K562 (cell line): Measurements from ENCODE around the gene CCDC187. TPM values are rescaled to one million over a fixed set of nuclear protein-coding genes. Genes with fewer than 3 reads are reported as not detected.

Experiments used
- ATAC-seq: fragments of 200-7000 bp; cut with Tn5 transposase; 3 replicates; pipeline ENCODE4 v1.9.1; 2020; ENCODE audit warnings: moderate library complexity
- BruUV-seq: library from RNA; stranded (reverse); fragments of 400-500 nt; replicated peaks from 2 replicates; lab custom pipeline; 2021; lab: Mats Ljungman, UMichigan
- CTCF ChIA-PET: fragments of 300-600 bp; formaldehyde crosslinking; extraction: SDS; loops from one replicate; lab custom pipeline; 2021; ENCODE audit warnings: low intra/inter-chr PET ratio; lab: Yijun Ruan, JAX
- POLR2A ChIA-PET: fragments of 300-600, 350-650 bp; sonication (Branson Sonifier 250); formaldehyde crosslinking; extraction: SDS; loops from one replicate; lab custom pipeline; 2021; ENCODE audit warnings: antibody characterized with exemption, inconsistent platforms; lab: Yijun Ruan, JAX
- DNase-seq, 4 experiments: peaks; one replicate each; pipeline versions ENCODE4 v3.0.0 to v3.0.0-alpha.2; 2011 to 2018; ENCODE audit warnings: low spot score in 3 of 4, mixed read lengths in 3 of 4; ENCODE audit errors: extremely low read depth in 1 of 4
- FAIRE-seq: peaks from 2 replicates; lab custom pipeline; 2011; peaks lifted over from hg19 to GRCh38; lab: Jason Lieb, UNC
- H2AFZ ChIP-seq: 2 replicates; pipeline ENCODE4 v1.6.0; 2011; ENCODE audit warnings: low read depth, low read length, control low read depth, inconsistent platforms
- H3K27ac ChIP-seq: fragments of 200-600 bp; 3 replicates; pipeline ENCODE4 v1.8.0; 2011; ENCODE audit warnings: low read depth, mild to moderate bottlenecking, control low read depth, inconsistent platforms, low read length, moderate library complexity, mixed read lengths; ENCODE audit errors: extremely low read depth
- H3K27me3 ChIP-seq, 2 experiments: fragments of 300-600 bp in 1 of 2; 2 replicates in 1 of 2; 3 replicates in 1 of 2; pipeline versions ENCODE4 v1.6.0 to v1.8.0; 2011; ENCODE audit warnings: inconsistent platforms in 2 of 2, low read length in 2 of 2, mild to moderate bottlenecking in 1 of 2, mixed read lengths in 1 of 2, moderate library complexity in 1 of 2; ENCODE audit not compliant: control insufficient read depth in 2 of 2, insufficient read depth in 2 of 2
- H3K36me3 ChIP-seq: fragments of 300-600 bp; 3 replicates; pipeline ENCODE4 v1.8.0; 2011; ENCODE audit warnings: mild to moderate bottlenecking, low read length, inconsistent platforms; ENCODE audit not compliant: control insufficient read depth, insufficient read depth
- H3K4me1 ChIP-seq, 2 experiments: fragments of 200-600 bp in 1 of 2; replicated peaks in 1 of 2; 2 replicates in 1 of 2; 3 replicates in 1 of 2; pipeline versions ENCODE4 v1.5.1 to v1.8.0; 2011; ENCODE audit warnings: inconsistent platforms in 2 of 2, low read length in 2 of 2, mild to moderate bottlenecking in 1 of 2, mixed read lengths in 1 of 2, moderate library complexity in 1 of 2; ENCODE audit not compliant: control insufficient read depth in 2 of 2, insufficient read depth in 2 of 2
- H3K4me2 ChIP-seq: 2 replicates; pipeline ENCODE4 v1.6.1; 2011; ENCODE audit warnings: low read length, control low read depth, inconsistent platforms, mixed read lengths; ENCODE audit not compliant: insufficient read depth
- H3K4me3 ChIP-seq: fragments of 200-600 bp; sonication (generic), shearing (Covaris generic); 2 replicates; pipeline ENCODE4 v1.5.1; 2016; ENCODE audit warnings: control low read depth, inconsistent platforms
- H3K79me2 ChIP-seq: fragments of 200-600 bp; 3 replicates; pipeline ENCODE4 v1.8.0; 2011; ENCODE audit warnings: low read length, inconsistent platforms; ENCODE audit not compliant: control insufficient read depth, insufficient read depth
- H3K9ac ChIP-seq, 2 experiments: 2 replicates each; pipeline versions ENCODE4 v1.6.0 to v1.6.1; 2011; ENCODE audit warnings: low read depth in 2 of 2, low read length in 2 of 2, control low read depth in 1 of 2, inconsistent platforms in 1 of 2, mild to moderate bottlenecking in 1 of 2, mixed read lengths in 1 of 2; ENCODE audit not compliant: insufficient read depth in 1 of 2
- H3K9me1 ChIP-seq: one replicate; pipeline ENCODE4 v1.6.0; 2011; ENCODE audit warnings: inconsistent platforms, mild to moderate bottlenecking, low read length, moderate library complexity; ENCODE audit not compliant: control insufficient read depth, insufficient read depth
- H3K9me3 ChIP-seq: replicated peaks from 2 replicates; pipeline ENCODE4 v1.5.1; 2011; ENCODE audit warnings: low read depth, low read length, inconsistent platforms; ENCODE audit not compliant: control insufficient read depth, insufficient read depth
- H4K20me1 ChIP-seq: replicated peaks from 2 replicates; pipeline ENCODE4 v1.6.1; 2011; ENCODE audit warnings: low read length, inconsistent platforms, mixed read lengths; ENCODE audit not compliant: control insufficient read depth, insufficient read depth
- RFX1 ChIP-seq: fragments of 450-650 bp; IDR thresholded peaks from 2 replicates; pipeline ENCODE4 v1.6.1; 2016; ENCODE audit warnings: mild to moderate bottlenecking, moderate library complexity
- RHOXF2B ChIP-seq: fragments of 250-450 bp; sonication (Bioruptor Pico); conservative IDR thresholded peaks from 2 replicates; pipeline ENCODE4 v1.5.1; 2021
- SAP30 ChIP-seq: fragments of 200-600 bp; sonication (generic); IDR thresholded peaks from 2 replicates; pipeline ENCODE4 v1.6.1; 2012; ENCODE audit warnings: borderline replicate concordance, low read depth, mild to moderate bottlenecking, moderate library complexity, low read length, control low read depth, inconsistent platforms; ENCODE audit not compliant: insufficient read depth, poor library complexity, severe bottlenecking
- SIN3A ChIP-seq, 2 experiments: fragments of 150-350 bp in 1 of 2; IDR thresholded peaks; 2 replicates each; pipeline ENCODE4 v1.6.1; 2011 to 2016; ENCODE audit warnings: borderline replicate concordance in 2 of 2, low read depth in 2 of 2, low read length in 2 of 2, mild to moderate bottlenecking in 2 of 2, moderate library complexity in 2 of 2; ENCODE audit not compliant: control insufficient read depth in 1 of 2
- THRAP3 ChIP-seq: fragments of 450-650 bp; IDR thresholded peaks from 2 replicates; pipeline ENCODE4 v1.6.1; 2016; ENCODE audit warnings: mild to moderate bottlenecking, inconsistent platforms, borderline replicate concordance
- XRCC3 ChIP-seq: fragments of 450-650 bp; IDR thresholded peaks from 2 replicates; pipeline ENCODE4 v1.6.1; 2017; ENCODE audit warnings: mild to moderate bottlenecking, moderate library complexity
- XRCC4 ChIP-seq: IDR thresholded peaks from one replicate; pipeline ENCODE4 v1.6.1; 2011; ENCODE audit not compliant: insufficient read depth, insufficient read length; ENCODE audit errors: extremely low read depth
- ZBTB2 ChIP-seq: fragments of 450-650 bp; IDR thresholded peaks from 2 replicates; pipeline ENCODE4 v1.6.1; 2016; ENCODE audit warnings: antibody characterized with exemption
- ZNF140 ChIP-seq: fragments of 250-450 bp; sonication (Bioruptor Pico); IDR thresholded peaks from 2 replicates; pipeline ENCODE4 v1.8.0; 2021; ENCODE audit warnings: moderate library complexity, mild to moderate bottlenecking, inconsistent platforms
- WGBS: fragments of 100-300 bp; shearing (Covaris generic); methylation state at CpG from one replicate; pipeline ENCODE4 v1.1.6; 2016; ENCODE audit warnings: low coverage, mixed read lengths; ENCODE audit not compliant: insufficient coverage; ENCODE audit errors: missing lambda C conversion rate; 5-methylcytosine and 5-hydroxymethylcytosine counted together
- in situ Hi-C: fragments of 300-500 bp; cut with MboI; formaldehyde crosslinking; loops from 4 replicates; pipeline ENCODE4 v1.15.0; 2018; ENCODE audit warnings: inconsistent platforms, mixed read lengths
- intact Hi-C: fragments of 100-400 bp; cut with micrococcal nuclease; formaldehyde crosslinking; loops from 2 replicates; pipeline ENCODE4 v1.14.2; 2022
- polyA plus RNA-seq, 8 experiments: library from polyadenylated mRNA; depleted of rRNA in 4 of 8; stranded (reverse) in 5 of 8; unstranded in 3 of 8; fragments of >200 nt; fragmentation: Nextera tagmentation in 2 of 8; fragmentation: Illumina TruSeq in 1 of 8; extraction: Ambion mirVana in 2 of 8; extraction: Trizol in 1 of 8; gene quantifications; 2 replicates each; pipeline versions ENCODE4 v1.2.1 to v1.2.3, GENCODE V29; 2011 to 2014; ENCODE audit warnings: inconsistent platforms in 1 of 8, missing spikeins in 1 of 8
- total RNA-seq, 7 experiments: library from RNA; depleted of rRNA in 6 of 7; stranded (reverse); fragments of >200 nt in 6 of 7; fragmentation: Illumina TruSeq in 2 of 7; extraction: Trizol in 2 of 7; gene quantifications; 2 replicates each; pipeline versions ENCODE4 v1.2.1 to v1.2.3, GENCODE V29; 2011 to 2021; ENCODE audit warnings: low replicate concordance in 1 of 7
- TF ChIP-seq, protein P1 (sequence below), 2 experiments: IDR thresholded peaks in 1 of 2; conservative IDR thresholded peaks in 1 of 2; 2 replicates each; pipeline ENCODE4 v1.6.1; 2016; ENCODE audit warnings: low read depth in 2 of 2, mild to moderate bottlenecking in 1 of 2, missing compliant biosample characterization in 1 of 2, missing genetic modification characterization in 1 of 2, moderate library complexity in 1 of 2
- TF ChIP-seq, protein P2 (sequence below): fragments of 250-450 bp; sonication (Bioruptor Pico); IDR thresholded peaks from 2 replicates; pipeline ENCODE4 v1.4.0; 2020; ENCODE audit warnings: mild to moderate bottlenecking, moderate library complexity, borderline replicate concordance
- TF ChIP-seq, protein P3 (sequence below): fragments of 450-650 bp; formaldehyde crosslinking; IDR thresholded peaks from 2 replicates; pipeline ENCODE4 v1.4.0; 2022; ENCODE audit warnings: mild to moderate bottlenecking, moderate library complexity

Gene CCDC187
- total and polyA plus RNA-seq, 9 of the 15 experiments (the other 6 are each of a cell fraction or from before 2014, with no cell fraction given), result not detected

- H3K79me2 ChIP-seq, result 0 out of 3 replicates have a peak, but pooled peaks cover 1% of the 10 kb centered on the region
- no peak overlapping the region for H3K4me2 ChIP-seq
- no TSS peak for BruUV-seq
- CTCF ChIA-PET, result no interaction called here
- POLR2A ChIA-PET, result interaction anchor here (0.6 to 1.2 kb wide), 2 partner anchors 12 to 29 kb away, joined by 3 to 5 read pairs; no protein-coding TSS in a partner anchor
- FAIRE-seq (no peak), DNase-seq (no peak), ATAC-seq (no peak)
- 100% methylated on average over 5 of the region's 16 CpGs for WGBS
- H3K27me3 ChIP-seq, result no peaks in the 10 kb centered on the region
- H3K9me3 ChIP-seq, result no peaks in the 10 kb centered on the region
- H3K9me1 ChIP-seq, result peaks cover 3% of the 10 kb centered on the region
- H3K4me3 ChIP-seq, result no peak overlapping the region
- no peak overlapping the region; a peak in 1 of 4 replicates for H3K9ac ChIP-seq
- no peak overlapping the region for H3K27ac ChIP-seq
- peaks cover 83% of the 10 kb centered on the region; the same call in 2 of the 3 replicates for H3K36me3 ChIP-seq
- peaks cover 9% of the 10 kb centered on the region for H4K20me1 ChIP-seq
- in situ Hi-C loops (no loop called here), intact Hi-C loops (no loop called here)
- no peak overlapping the region for H2AFZ ChIP-seq
- peaks cover 27 to 49% of the 10 kb centered on the region in 2 experiments for H3K4me1 ChIP-seq
- TF ChIP-seq SAP30 (no peak), ZNF140 (CRISPR knock-in tag) (no peak), RFX1 (no peak), SIN3A (IDR thresholded peaks at IDR 0.05; ENCODE audit: borderline replicate concordance in 2 of 2, control insufficient read depth in 1 of 2, low read depth in 2 of 2, low read length in 2 of 2) (no peak), XRCC3 (no peak), RHOXF2B (CRISPR knock-in tag) (no peak), XRCC4 (no peak), ZBTB2 (no peak), THRAP3 (no peak)
- TF ChIP-seq, protein P1, sequence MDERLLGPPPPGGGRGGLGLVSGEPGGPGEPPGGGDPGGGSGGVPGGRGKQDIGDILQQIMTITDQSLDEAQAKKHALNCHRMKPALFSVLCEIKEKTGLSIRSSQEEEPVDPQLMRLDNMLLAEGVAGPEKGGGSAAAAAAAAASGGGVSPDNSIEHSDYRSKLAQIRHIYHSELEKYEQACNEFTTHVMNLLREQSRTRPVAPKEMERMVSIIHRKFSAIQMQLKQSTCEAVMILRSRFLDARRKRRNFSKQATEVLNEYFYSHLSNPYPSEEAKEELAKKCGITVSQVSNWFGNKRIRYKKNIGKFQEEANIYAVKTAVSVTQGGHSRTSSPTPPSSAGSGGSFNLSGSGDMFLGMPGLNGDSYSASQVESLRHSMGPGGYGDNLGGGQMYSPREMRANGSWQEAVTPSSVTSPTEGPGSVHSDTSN (CRISPR knock-in tag; IDR thresholded peaks at IDR 0.05; ENCODE audit: low read depth), result no peak
- TF ChIP-seq, protein P1 (tag; conservative IDR thresholded peaks at IDR 0.05; ENCODE audit: low read depth), result no peak
- TF ChIP-seq, protein P2, sequence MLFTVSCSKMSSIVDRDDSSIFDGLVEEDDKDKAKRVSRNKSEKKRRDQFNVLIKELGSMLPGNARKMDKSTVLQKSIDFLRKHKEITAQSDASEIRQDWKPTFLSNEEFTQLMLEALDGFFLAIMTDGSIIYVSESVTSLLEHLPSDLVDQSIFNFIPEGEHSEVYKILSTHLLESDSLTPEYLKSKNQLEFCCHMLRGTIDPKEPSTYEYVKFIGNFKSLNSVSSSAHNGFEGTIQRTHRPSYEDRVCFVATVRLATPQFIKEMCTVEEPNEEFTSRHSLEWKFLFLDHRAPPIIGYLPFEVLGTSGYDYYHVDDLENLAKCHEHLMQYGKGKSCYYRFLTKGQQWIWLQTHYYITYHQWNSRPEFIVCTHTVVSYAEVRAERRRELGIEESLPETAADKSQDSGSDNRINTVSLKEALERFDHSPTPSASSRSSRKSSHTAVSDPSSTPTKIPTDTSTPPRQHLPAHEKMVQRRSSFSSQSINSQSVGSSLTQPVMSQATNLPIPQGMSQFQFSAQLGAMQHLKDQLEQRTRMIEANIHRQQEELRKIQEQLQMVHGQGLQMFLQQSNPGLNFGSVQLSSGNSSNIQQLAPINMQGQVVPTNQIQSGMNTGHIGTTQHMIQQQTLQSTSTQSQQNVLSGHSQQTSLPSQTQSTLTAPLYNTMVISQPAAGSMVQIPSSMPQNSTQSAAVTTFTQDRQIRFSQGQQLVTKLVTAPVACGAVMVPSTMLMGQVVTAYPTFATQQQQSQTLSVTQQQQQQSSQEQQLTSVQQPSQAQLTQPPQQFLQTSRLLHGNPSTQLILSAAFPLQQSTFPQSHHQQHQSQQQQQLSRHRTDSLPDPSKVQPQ (CRISPR knock-in tag), result no peak
- TF ChIP-seq, protein P3, sequence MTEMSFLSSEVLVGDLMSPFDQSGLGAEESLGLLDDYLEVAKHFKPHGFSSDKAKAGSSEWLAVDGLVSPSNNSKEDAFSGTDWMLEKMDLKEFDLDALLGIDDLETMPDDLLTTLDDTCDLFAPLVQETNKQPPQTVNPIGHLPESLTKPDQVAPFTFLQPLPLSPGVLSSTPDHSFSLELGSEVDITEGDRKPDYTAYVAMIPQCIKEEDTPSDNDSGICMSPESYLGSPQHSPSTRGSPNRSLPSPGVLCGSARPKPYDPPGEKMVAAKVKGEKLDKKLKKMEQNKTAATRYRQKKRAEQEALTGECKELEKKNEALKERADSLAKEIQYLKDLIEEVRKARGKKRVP (CRISPR knock-in tag), result no peak
Observed at GRCh38 chr9:136218271-136218670, 85.6 kb downstream of the CCDC187 start.
